Tibial nerve (tissue), 4 donors: ENCODE results near the gene TPSD1. TPM values are rescaled to one million over a fixed set of nuclear protein-coding genes. Genes with fewer than 3 reads are reported as not detected.
"Not testable (repeated sequence)": the region's sequence is repeated elsewhere in the genome, so short reads cannot be mapped to it uniquely, and the experiment has no call there.

Source experiments
- DNase-seq, 2 donors: peaks; one replicate each; pipeline ENCODE4 v3.0.0-alpha.2; 2019; ENCODE audit warnings: low spot score in 2 of 2
- H3K27ac ChIP-seq, 4 donors: fragments of 200-600 bp; sonication (generic) in 3 of 4; one replicate each; pipeline ENCODE4 v1.5.1; 2017 to 2019; ENCODE audit warnings: mild to moderate bottlenecking in 1 of 4
- H3K27me3 ChIP-seq, 2 donors: fragments of 200-600 bp; sonication (generic) in 1 of 2; one replicate each; pipeline versions ENCODE4 v1.5.1 to v1.6.0; 2017 to 2019
- H3K36me3 ChIP-seq, 3 donors: fragments of 200-600 bp; sonication (generic); one replicate each; pipeline ENCODE4 v1.5.1; 2018 to 2019
- H3K4me1 ChIP-seq, 4 donors: fragments of 200-600 bp; sonication (generic) in 3 of 4; one replicate each; pipeline ENCODE4 v1.5.1; 2017 to 2019
- H3K4me3 ChIP-seq, 4 donors: fragments of 200-600 bp; sonication (generic) in 3 of 4; one replicate each; pipeline ENCODE4 v1.5.1; 2017 to 2019; ENCODE audit warnings: mild to moderate bottlenecking in 1 of 4, moderate library complexity in 1 of 4
- H3K9me3 ChIP-seq, 4 donors: fragments of 200-600 bp; sonication (generic) in 3 of 4; one replicate each; pipeline ENCODE4 v1.5.1; 2017 to 2019
- EP300 ChIP-seq, 2 donors: sonication (generic); formaldehyde crosslinking; IDR thresholded peaks; one replicate each; pipeline ENCODE4 v1.6.1; 2017; ENCODE audit warnings: antibody characterized with exemption in 2 of 2, mild to moderate bottlenecking in 1 of 2
- POLR2A ChIP-seq, 2 donors: fragments of 450-650 bp; IDR thresholded peaks; one replicate each; pipeline ENCODE4 v1.6.1; 2017; ENCODE audit warnings: antibody characterized with exemption in 2 of 2, mild to moderate bottlenecking in 2 of 2, moderate library complexity in 2 of 2
- WGBS, 2 donors: methylation state at CpG; one replicate each; pipeline ENCODE4 v1.1.5; 2018; 5-methylcytosine and 5-hydroxymethylcytosine counted together
- total RNA-seq, 4 donors: library from RNA; depleted of rRNA; stranded (reverse); fragments of >200 nt; gene quantifications; one replicate each; pipeline ENCODE4 v1.1.0, GENCODE V29; 2016
- TF ChIP-seq, protein P1 (sequence below), 5 experiments: fragments of 200-600 bp in 3 of 5; fragments of 450-650 bp in 2 of 5; sonication (generic) in 3 of 5; IDR thresholded peaks; one replicate each; pipeline ENCODE4 v1.5.1; 2016 to 2019; ENCODE audit warnings: antibody characterized with exemption in 5 of 5, mild to moderate bottlenecking in 3 of 5, moderate library complexity in 2 of 5

The TPSD1 gene
- total RNA-seq, 4 donors from 2014 or later, result 2.7 to 14.0 (median 6.3) TPM; not detected in 1

GRCh38 chr16:1271380-1271723 lies 15.5 kb downstream of the TPSD1 start:
- Histone ChIP-seq H3K9me3 (peaks cover 0 to 6% (median 0%) of the 10 kb centered on the region in 4 donors), H3K36me3 (no peaks in the 10 kb centered on the region), H3K4me1 (peaks cover 0 to 9% (median 0%) of the 10 kb centered on the region in 4 donors), H3K27ac (no peak overlapping the region), H3K27me3 (peaks cover 0 to 55% of the 10 kb centered on the region in 2 donors), H3K4me3 (no peak overlapping the region)
- TF ChIP-seq, protein P1, sequence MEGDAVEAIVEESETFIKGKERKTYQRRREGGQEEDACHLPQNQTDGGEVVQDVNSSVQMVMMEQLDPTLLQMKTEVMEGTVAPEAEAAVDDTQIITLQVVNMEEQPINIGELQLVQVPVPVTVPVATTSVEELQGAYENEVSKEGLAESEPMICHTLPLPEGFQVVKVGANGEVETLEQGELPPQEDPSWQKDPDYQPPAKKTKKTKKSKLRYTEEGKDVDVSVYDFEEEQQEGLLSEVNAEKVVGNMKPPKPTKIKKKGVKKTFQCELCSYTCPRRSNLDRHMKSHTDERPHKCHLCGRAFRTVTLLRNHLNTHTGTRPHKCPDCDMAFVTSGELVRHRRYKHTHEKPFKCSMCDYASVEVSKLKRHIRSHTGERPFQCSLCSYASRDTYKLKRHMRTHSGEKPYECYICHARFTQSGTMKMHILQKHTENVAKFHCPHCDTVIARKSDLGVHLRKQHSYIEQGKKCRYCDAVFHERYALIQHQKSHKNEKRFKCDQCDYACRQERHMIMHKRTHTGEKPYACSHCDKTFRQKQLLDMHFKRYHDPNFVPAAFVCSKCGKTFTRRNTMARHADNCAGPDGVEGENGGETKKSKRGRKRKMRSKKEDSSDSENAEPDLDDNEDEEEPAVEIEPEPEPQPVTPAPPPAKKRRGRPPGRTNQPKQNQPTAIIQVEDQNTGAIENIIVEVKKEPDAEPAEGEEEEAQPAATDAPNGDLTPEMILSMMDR (IDR thresholded peaks at IDR 0.05), result no peak
- no peak for TF ChIP-seq EP300 (IDR thresholded peaks at IDR 0.05)
- TF ChIP-seq POLR2A (IDR thresholded peaks at IDR 0.05), result no peak
- 75 to 83% methylated on average over 12 of the region's 12 CpGs for WGBS, 2 donors
- no peak for DNase-seq

DNA sequence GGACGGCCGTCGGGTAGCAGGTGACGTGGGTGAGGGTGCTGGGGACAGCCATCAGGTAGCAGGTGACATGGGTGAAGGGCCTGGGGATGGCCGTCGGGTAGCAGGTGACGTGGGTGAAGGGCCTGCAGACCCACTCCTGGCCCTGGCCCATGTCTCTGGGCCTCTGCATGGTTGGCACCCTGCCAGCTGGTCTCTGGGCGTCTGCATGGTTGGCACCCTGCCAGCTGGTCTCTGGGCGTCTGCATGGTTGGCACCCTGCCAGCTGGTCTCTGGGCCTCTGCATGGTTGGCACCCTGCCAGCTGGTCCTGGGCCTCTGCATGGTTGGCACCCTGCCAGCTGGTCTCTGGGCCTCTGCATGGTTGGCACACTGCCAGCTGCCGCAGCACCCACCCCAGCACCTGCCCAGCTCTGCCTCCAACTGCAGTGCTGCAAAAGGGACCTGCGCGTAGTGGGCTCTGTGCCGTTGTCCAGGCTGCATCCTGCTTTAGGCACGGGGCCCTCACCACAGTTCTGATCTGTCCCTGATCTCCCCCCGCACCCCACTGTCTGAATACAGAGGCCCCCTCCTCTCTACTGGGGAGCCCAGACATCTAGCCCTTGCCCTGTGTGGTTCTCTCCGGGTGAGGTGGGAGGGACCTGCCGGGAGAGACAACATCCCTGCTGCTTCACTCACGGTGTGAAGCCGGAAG lies 16.0 kb downstream of the TPSD1 start:
- H3K27me3 ChIP-seq, result peaks cover 0 to 58% of the 10 kb centered on the region in 2 donors
- H3K27ac ChIP-seq, H3K4me3 ChIP-seq, H3K9me3 ChIP-seq, H3K36me3 ChIP-seq, H3K4me1 ChIP-seq: not testable (repeated sequence)
- DNase-seq, result peak in 1 of 2 donors; percentile 12
- 13 to 23% methylated on average over 12 to 19 of the region's 19 CpGs for WGBS, 2 donors

DNA sequence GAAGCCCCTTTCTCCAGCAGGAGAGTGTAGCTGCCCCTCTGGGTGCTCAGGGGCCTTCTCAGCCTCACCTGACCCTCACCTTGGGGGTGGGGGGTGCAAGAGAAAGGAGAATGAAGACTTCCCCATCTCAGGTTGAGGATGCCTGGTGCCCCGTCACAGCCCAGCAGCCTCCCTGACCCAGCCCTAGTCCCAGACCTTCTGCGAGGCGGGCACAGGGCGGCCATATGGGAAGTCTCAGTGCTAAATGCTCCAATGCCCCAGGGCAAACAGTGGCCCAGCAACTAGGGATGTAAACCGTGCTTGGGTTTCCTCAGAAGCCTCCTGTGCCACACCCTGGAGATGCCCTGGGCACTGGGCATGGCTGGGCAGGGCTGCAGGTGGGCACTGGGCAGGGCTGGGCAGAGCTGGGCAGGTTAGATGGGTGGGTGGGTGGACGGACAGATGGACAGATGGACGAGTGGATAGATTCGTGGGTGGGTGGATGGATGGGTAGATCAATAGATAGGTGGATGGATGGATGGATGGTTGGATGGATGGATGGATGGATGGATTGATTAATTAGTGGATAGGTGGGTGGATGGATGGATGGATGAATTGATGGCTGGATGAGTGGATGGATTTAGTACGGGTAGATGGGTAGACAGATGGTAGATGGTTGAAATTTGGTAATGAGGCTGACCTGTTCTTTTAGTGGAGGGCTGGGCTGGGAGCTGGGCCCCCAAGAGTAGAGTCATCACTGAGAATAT lies 16.8 kb downstream of the TPSD1 start:
- TF ChIP-seq POLR2A (IDR thresholded peaks at IDR 0.05), result no peak
- TF ChIP-seq, protein P1 (IDR thresholded peaks at IDR 0.05), result no peak
- no peak for TF ChIP-seq EP300 (IDR thresholded peaks at IDR 0.05)
- peaks cover 0 to 65% of the 10 kb centered on the region in 2 donors for H3K27me3 ChIP-seq
- H3K36me3 ChIP-seq, result no peaks in the 10 kb centered on the region
- 68 to 76% methylated on average over 9 of the region's 9 CpGs for WGBS, 2 donors
- no peak overlapping the region for H3K27ac ChIP-seq
- DNase-seq, result no peak
- H3K9me3 ChIP-seq, result peaks cover 0 to 6% (median 0%) of the 10 kb centered on the region in 4 donors
- H3K4me3 ChIP-seq, result no peak overlapping the region
- peaks cover 0 to 9% (median 0%) of the 10 kb centered on the region in 4 donors for H3K4me1 ChIP-seq

DNA sequence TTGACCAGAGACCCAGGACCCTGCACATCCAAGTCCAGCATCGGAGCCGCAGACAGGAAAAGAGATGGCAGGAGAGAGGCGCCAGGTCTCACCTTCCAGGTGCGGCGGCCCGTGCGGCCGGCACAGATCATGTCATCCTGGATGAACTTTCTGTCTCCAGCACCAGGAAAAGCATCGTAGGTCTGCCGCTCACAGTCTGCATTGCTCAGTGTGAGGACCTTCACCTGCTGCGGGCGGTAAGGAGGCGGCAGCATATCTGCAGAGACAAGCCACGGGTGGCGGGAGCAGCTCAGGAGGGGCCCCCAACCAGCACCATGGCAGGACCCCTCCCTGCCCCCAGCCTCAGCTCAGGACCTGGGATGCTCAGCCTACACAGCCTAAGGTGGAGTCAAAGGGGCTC lies 17.9 kb downstream of the TPSD1 start:
- DNase-seq, result no peak
- no peak for TF ChIP-seq POLR2A (IDR thresholded peaks at IDR 0.05)
- TF ChIP-seq, protein P1 (IDR thresholded peaks at IDR 0.05), result no peak
- no peak for TF ChIP-seq EP300 (IDR thresholded peaks at IDR 0.05)
- Histone ChIP-seq H3K27me3 (peaks cover 0 to 77% of the 10 kb centered on the region in 2 donors), H3K9me3 (peaks cover 0 to 6% (median 0%) of the 10 kb centered on the region in 4 donors), H3K27ac (no peak overlapping the region), H3K36me3 (no peaks in the 10 kb centered on the region), H3K4me3 (no peak overlapping the region), H3K4me1 (peaks cover 0 to 9% (median 0%) of the 10 kb centered on the region in 4 donors)
- WGBS, 2 donors, result 90% methylated on average over 14 to 15 of the region's 15 CpGs

DNA sequence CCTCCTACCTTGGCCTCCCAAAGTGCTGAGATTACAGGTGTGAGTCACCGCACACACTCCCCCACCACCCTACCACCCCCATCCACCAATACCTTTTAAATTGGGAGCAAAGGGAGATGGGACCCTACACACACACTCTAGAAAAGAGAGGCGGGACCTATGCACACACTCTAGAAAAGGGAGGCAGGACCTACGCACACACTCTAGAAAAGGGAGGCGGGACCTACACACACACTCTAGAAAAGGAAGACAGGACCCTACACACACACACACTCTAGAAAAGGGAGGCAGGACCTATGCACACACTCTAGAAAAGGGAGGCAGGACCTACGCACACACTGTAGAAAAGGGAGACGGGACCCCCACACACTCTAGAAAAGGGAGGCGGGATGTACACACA lies 18.9 kb downstream of the TPSD1 start:
- no peak overlapping the region for H3K4me3 ChIP-seq
- H3K4me1 ChIP-seq, result peaks cover 0 to 9% (median 0%) of the 10 kb centered on the region in 4 donors
- H3K36me3 ChIP-seq, result no peaks in the 10 kb centered on the region
- no peak for DNase-seq
- peaks cover 0 to 82% of the 10 kb centered on the region in 2 donors for H3K27me3 ChIP-seq
- H3K27ac ChIP-seq, result no peak overlapping the region
- peaks cover 0 to 6% (median 0%) of the 10 kb centered on the region in 4 donors for H3K9me3 ChIP-seq
- WGBS, 2 donors, result 89 to 90% methylated on average over 7 of the region's 7 CpGs
- TF ChIP-seq EP300 (IDR thresholded peaks at IDR 0.05) (no peak), POLR2A (IDR thresholded peaks at IDR 0.05) (no peak)
- TF ChIP-seq, protein P1 (IDR thresholded peaks at IDR 0.05), result no peak
